Measurements from ENCODE around the gene TMEM170A.
"Not testable (repeated sequence)": the region's sequence is repeated elsewhere in the genome, so short reads cannot be mapped to it uniquely, and the experiment has no call there.

Gene TMEM170A
- total RNA-seq = 33.0 to 102 (median 93.8) reads per million in 3 experiments

- peak; percentile 99 for DNase-seq
Observed at GRCh38 chr16:75464122-75464918, at the start of gene TMEM170A. TSS of gene TMEM170A (minus strand) at chr16:75464689. CDS start at chr16:75464600, 89 bp downstream.

GRCh38 chr16:75506574-75506973 is 42.1 kb upstream of the TMEM170A start:
- DNase-seq = no peak

GRCh38 chr16:75506107-75506506 is 41.6 kb upstream of the TMEM170A start:
- DNase-seq = no peak

GRCh38 chr16:75503801-75504200 is 39.3 kb upstream of the TMEM170A start:
- no peak for DNase-seq

GRCh38 chr16:75502916-75503605 is 38.6 kb upstream of the TMEM170A start:
- DNase-seq = no peak

GRCh38 chr16:75501820-75502219 is 37.3 kb upstream of the TMEM170A start:
- DNase-seq = not testable (repeated sequence)

GRCh38 chr16:75501359-75501758 is 36.9 kb upstream of the TMEM170A start:
- DNase-seq = no peak

- not testable (repeated sequence) for DNase-seq
Observed at GRCh38 chr16:75498605-75499322, 34.3 kb upstream of the TMEM170A start.

- DNase-seq = no peak
Observed at GRCh38 chr16:75497558-75497957, 33.1 kb upstream of the TMEM170A start.

- no peak for DNase-seq
Observed at GRCh38 chr16:75495076-75495674, 30.7 kb upstream of the TMEM170A start, which contains the start of gene CHST6. TSS of gene CHST6 (minus strand) at chr16:75495441. CDS start at chr16:75479828, 15,613 bp downstream.

- DNase-seq = no peak
Observed at GRCh38 chr16:75494661-75495075, 30.2 kb upstream of the TMEM170A start.

- DNase-seq = no peak
Observed at GRCh38 chr16:75494184-75494583, 29.7 kb upstream of the TMEM170A start.

- no peak for DNase-seq
Observed at GRCh38 chr16:75491876-75492275, 27.4 kb upstream of the TMEM170A start.

- DNase-seq = no peak
Observed at GRCh38 chr16:75488322-75488721, 23.8 kb upstream of the TMEM170A start.

- DNase-seq = no peak
Observed at GRCh38 chr16:75486676-75487313, 22.3 kb upstream of the TMEM170A start.

GRCh38 chr16:75486014-75486675 is 21.7 kb upstream of the TMEM170A start:
- no peak for DNase-seq

- DNase-seq = no peak
Observed at GRCh38 chr16:75485230-75486013, 20.9 kb upstream of the TMEM170A start.

GRCh38 chr16:75483222-75483621 is 18.7 kb upstream of the TMEM170A start:
- no peak for DNase-seq

GRCh38 chr16:75482434-75483205 is 18.1 kb upstream of the TMEM170A start:
- DNase-seq = no peak

- no peak for DNase-seq
Observed at GRCh38 chr16:75481475-75481874, 17.0 kb upstream of the TMEM170A start.

Data from central memory CD4-positive, alpha-beta T cell (primary cell).